GM19328 (cell line): ENCODE results near the gene CD274.
"Not testable (repeated sequence)": the region's sequence is repeated elsewhere in the genome, so short reads cannot be mapped to it uniquely, and the experiment has no call there.

Experiments used
- ATAC-seq: cut with Tn5 transposase; IDR thresholded peaks from one replicate; pipeline ENCODE4 v1.9.1; 2021; ENCODE audit warnings: mild to moderate bottlenecking, moderate library complexity; ENCODE audit not compliant: unreplicated experiment

CD274 gene

GRCh38 chr9:5437254-5438216 lies 12.8 kb upstream of the CD274 start, which contains the start of gene PLGRKT:
Gene PLGRKT, minus strand, starts transcription at chr9:5437925. Its CDS starts 5,948 bp downstream, at chr9:5431977.
- peak; percentile 84 for ATAC-seq

GRCh38 chr9:5438301-5439162 lies 11.8 kb upstream of the CD274 start:
- peak; percentile 62 for ATAC-seq

- no peak for ATAC-seq
Observed at GRCh38 chr9:5440426-5440825, 9.9 kb upstream of the CD274 start.

DNA sequence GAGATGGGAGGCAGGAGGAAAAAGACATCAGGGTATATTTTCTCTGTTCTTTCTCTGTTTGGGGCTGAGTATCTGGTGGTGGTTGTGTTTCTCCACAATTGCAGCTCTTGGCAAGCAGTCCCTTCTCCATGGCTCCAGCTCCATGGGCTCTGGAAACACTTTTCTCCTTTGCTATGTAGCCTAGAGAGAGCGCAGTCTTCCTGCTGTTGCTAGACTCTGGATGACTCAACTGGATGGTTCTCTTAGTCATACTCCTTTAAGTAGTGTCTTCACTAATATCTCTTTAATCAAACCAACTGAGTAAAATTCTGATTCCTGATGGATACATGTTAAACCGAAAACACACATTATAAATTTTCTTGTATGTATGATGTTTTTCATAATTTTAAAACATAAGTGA lies 9.3 kb upstream of the CD274 start:
- no peak for ATAC-seq

GRCh38 chr9:5442400-5443011 lies 7.8 kb upstream of the CD274 start:
- no peak for ATAC-seq

DNA sequence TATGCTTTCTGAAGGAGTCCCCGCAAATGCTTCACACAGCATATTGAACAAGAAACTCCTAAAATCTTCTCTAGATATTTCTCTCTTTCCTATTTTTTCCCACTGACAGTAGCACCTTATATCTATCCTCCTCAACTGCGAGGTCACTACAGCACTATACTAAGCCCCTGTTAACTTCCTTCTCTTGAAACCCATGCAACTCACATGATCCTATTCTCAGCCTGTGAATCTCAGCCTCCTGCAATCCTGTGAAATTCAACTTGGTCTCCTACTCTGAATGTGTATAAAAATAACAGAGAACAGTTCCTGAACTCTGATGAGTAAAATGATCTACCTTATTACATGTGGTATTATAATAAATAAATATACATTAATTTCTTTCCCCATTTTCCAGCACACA lies 6.5 kb upstream of the CD274 start:
- ATAC-seq, result no peak

- ATAC-seq, result not testable (repeated sequence)
Observed at GRCh38 chr9:5445096-5445495, 5.2 kb upstream of the CD274 start.

DNA sequence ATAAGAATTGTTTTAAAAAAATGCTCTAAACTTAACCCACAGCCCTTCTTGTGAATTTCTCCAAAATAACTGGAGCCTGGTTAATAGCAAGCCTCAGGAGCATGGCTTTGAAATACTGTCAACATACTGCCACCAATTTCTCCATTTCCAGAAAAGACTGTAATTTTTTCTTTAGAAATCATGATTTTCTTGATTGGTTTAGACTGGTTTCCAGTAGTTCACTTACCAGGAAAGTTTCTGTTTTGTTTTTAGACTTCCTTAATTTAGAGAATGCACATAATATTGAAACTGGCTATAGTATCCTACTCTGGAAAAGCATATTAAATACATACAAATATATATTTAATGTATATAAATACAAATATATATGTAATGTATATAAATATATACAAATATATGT lies 4.5 kb upstream of the CD274 start:
- no peak for ATAC-seq

DNA sequence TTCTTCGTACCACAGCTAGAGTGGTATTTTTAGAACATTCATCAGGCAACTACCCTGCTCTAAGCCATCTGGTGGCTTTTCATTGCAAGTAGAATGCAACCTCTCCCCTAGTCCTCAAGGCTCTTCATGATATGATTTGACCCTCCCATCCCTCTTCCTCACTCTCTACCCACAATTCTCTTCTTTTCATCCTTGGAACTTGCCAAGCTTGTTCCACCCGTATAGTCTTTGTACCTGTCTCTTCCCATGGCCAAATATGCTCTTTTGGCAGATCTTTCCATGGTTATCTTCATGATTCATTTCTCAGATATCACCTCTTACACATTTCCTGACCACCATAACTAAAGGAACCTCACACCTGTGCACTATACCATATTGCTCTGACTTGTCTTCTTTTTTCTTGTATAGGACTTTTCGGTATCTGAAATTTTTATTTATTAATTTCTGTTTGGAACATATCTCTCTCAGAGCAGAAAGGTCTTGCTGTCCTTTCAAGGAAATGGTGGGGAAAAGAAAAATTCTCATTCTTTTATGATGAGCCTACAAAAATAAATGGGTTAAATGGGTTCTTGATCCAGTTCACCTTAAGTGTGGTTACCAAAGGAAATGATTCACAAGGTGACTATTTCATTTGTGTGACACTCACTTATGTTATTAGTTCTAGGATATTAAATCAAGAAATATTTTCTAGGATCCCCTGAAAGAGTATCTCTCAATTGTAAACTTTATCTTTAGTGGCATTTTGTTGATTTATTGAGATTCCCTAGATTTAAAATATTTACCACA lies 3.7 kb upstream of the CD274 start:
- no peak for ATAC-seq

GRCh38 chr9:5447337-5447736 lies 3.0 kb upstream of the CD274 start:
- ATAC-seq, result no peak

- no peak for ATAC-seq
Observed at GRCh38 chr9:5448016-5448415, 2.3 kb upstream of the CD274 start.

DNA sequence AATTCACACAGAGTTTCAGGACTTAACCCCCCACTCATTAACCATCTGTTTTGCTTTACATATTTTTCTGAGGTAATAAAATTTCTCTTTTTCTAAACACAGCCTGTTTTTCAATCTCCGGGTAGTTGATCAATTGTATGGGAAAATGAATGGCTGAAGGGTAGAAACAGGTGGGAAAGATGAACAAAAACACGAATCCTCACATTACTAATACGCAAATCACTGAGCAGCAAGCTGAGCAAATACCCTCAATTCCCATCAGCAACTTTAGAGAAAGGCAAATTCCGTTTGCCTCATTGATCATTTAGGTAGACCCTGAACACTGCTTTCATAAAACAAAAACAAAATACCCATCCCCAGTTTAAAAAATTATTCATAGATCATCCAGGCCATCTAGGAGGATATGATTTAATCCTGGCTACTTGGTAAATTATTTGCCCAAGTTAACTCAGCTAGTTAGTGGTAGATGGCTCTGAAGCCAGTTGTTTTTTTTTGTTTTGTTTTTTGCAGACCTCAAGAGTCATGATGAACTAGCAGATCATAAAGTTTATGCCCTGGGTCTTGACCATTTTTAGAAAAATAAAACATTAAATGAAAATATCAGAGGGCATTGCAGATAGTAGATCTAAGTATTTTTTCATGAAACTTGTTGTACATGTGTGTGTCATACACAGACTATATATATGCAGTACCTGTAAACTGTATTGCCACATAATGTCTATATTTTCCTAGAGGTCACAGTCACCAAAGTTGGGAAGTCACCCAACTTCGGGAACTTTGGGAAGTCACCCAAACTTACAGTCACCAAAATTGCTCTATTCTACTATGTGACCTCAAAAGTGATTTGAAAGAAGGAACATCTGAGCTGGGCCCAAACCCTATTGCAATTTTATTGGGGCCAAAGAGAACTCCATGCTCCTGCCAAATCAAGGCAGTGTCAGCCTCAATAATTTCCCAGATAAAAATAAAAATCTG lies 1.6 kb upstream of the CD274 start:
- no peak for ATAC-seq

DNA sequence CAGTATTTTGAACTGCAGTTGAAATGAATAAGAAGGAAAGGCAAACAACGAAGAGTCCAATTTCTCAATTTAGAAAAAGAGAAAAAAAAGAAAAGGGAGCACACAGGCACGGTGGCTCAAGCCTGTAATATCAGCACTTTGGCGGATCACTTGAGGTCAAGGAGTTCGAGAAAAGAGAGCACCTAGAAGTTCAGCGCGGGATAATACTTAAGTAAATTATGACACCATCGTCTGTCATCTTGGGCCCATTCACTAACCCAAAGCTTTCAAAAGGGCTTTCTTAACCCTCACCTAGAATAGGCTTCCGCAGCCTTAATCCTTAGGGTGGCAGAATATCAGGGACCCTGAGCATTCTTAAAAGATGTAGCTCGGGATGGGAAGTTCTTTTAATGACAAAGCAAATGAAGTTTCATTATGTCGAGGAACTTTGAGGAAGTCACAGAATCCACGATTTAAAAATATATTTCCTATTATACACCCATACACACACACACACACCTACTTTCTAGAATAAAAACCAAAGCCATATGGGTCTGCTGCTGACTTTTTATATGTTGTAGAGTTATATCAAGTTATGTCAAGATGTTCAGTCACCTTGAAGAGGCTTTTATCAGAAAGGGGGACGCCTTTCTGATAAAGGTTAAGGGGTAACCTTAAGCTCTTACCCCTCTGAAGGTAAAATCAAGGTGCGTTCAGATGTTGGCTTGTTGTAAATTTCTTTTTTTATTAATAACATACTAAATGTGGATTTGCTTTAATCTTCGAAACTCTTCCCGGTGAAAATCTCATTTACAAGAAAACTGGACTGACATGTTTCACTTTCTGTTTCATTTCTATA lies 602 bp upstream of the CD274 start:
- ATAC-seq, result no peak

DNA sequence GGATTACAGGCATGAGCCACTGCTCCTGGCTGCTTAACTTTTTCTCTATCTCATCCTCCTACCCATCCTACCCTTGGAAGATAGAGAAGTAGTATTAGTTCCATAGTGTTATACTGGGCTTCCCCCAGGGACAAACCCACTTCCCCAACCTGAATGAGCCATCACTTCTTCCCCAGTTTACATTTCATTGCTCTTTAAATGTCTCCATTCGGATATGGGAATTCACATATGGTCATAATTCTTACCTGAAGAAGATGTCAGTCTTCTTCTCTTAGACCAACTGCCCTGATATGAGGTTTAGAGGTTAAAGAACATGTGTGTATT lies 1.9 kb downstream of the CD274 start:
- ATAC-seq, result no peak

DNA sequence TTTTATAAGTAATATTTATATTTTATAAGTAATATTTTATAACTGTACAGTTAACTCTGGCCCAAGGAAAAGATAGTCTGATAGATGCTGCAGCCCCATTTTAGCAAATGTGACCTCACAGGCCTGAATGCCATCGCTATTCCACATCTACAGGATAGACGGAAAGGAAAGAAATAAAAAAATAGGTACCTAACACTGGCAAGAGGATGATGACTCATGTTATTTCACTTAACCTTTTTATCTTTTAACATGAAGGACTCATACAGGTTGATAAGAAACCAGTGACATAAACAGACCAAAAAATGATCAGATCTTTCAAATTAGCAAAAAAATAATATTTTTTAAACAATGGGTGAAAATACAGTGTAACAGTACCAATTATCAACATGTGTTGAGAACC lies 2.7 kb downstream of the CD274 start:
- ATAC-seq, result no peak

- no peak for ATAC-seq
Observed at GRCh38 chr9:5453673-5454072, 3.3 kb downstream of the CD274 start.

GRCh38 chr9:5455181-5455580 lies 4.8 kb downstream of the CD274 start:
- no peak for ATAC-seq

GRCh38 chr9:5459289-5459829 lies 9.0 kb downstream of the CD274 start:
- peak; percentile 56 for ATAC-seq
